A549 (cell line): ENCODE data around the gene RAMP1. TPM values are rescaled to one million over a fixed set of nuclear protein-coding genes. Genes with fewer than 3 reads are reported as not detected.
A peak's percentile ranks its signal among the peaks of the same experiment; 100 is the strongest.

ENCODE experiments used
- ATAC-seq, 2 experiments: fragments of 200-7000 bp in 1 of 2; fragments of >200 bp in 1 of 2; cut with Nextera tagmentation in 1 of 2; cut with Tn5 transposase in 1 of 2; 3 replicates each; pipeline versions ENCODE4 v1.8.0 to v1.9.1; 2018 to 2020; ENCODE audit warnings: mild to moderate bottlenecking in 1 of 2, moderate library complexity in 1 of 2
- CTCF ChIA-PET: fragments of 300-600 bp; sonication (Branson Sonifier 250); formaldehyde crosslinking; extraction: SDS; loops from one replicate; lab custom pipeline; 2021; ENCODE audit warnings: antibody characterized with exemption, inconsistent platforms; lab: Yijun Ruan, JAX
- POLR2A ChIA-PET: fragments of 350-600 bp; formaldehyde crosslinking; extraction: SDS; loops from one replicate; lab custom pipeline; 2021; ENCODE audit warnings: antibody characterized with exemption, inconsistent platforms; lab: Yijun Ruan, JAX
- DNase-seq, 2 experiments: peaks; one replicate each; pipeline versions ENCODE4 v3.0.0 to v3.0.0-alpha.2; 2011 to 2016; ENCODE audit warnings: low read depth in 1 of 2, low spot score in 1 of 2
- FAIRE-seq: peaks from 2 replicates; lab custom pipeline; 2011; peaks lifted over from hg19 to GRCh38; lab: Jason Lieb, UNC
- H3K27ac ChIP-seq, 2 experiments: fragments of >200 bp; sonication (Bioruptor Twin); formaldehyde crosslinking; 3 replicates each; pipeline ENCODE4 v1.5.1; 2016 to 2017
- H3K4me1 ChIP-seq: fragments of >200 bp; sonication (Bioruptor Twin); formaldehyde crosslinking; 3 replicates; pipeline ENCODE4 v1.6.1; 2016
- H3K4me2 ChIP-seq: fragments of >200 bp; sonication (Bioruptor Twin); formaldehyde crosslinking; 3 replicates; pipeline ENCODE4 v1.6.1; 2016
- H3K4me3 ChIP-seq: fragments of >200 bp; sonication (Bioruptor Twin); formaldehyde crosslinking; 3 replicates; pipeline ENCODE4 v1.5.1; 2016
- H3K9me3 ChIP-seq: fragments of >200 bp; sonication (Bioruptor Twin); formaldehyde crosslinking; 3 replicates; pipeline ENCODE4 v1.6.1; 2016
- BHLHE40 ChIP-seq: IDR thresholded peaks from 2 replicates; pipeline ENCODE4 v1.6.1; 2012; ENCODE audit warnings: low read depth, low read length, inconsistent platforms
- CBX2 ChIP-seq: fragments of 200-600 bp; sonication (generic); IDR thresholded peaks from 2 replicates; pipeline ENCODE4 v1.6.1; 2016; ENCODE audit warnings: low read depth, mild to moderate bottlenecking, borderline replicate concordance
- CBX8 ChIP-seq: fragments of 200-600 bp; sonication (generic); IDR thresholded peaks from 2 replicates; pipeline ENCODE4 v1.6.1; 2016
- CHD2 ChIP-seq: fragments of 150-350 bp; IDR thresholded peaks from 2 replicates; pipeline ENCODE4 v1.6.1; 2014; ENCODE audit warnings: low read length; ENCODE audit not compliant: partially characterized antibody
- CHD4 ChIP-seq: fragments of 200-600 bp; sonication (generic); IDR thresholded peaks from 2 replicates; pipeline ENCODE4 v1.6.1; 2016; ENCODE audit warnings: antibody characterized with exemption, mild to moderate bottlenecking, borderline replicate concordance
- CTCF ChIP-seq: fragments of >200 bp; sonication (Bioruptor Twin); formaldehyde crosslinking; IDR thresholded peaks from 3 replicates; pipeline ENCODE4 v1.5.1; 2016
- E2F6 ChIP-seq: IDR thresholded peaks from 2 replicates; pipeline ENCODE4 v1.6.1; 2012; ENCODE audit warnings: low read depth, borderline replicate concordance
- ESRRA ChIP-seq: fragments of 150-350 bp; IDR thresholded peaks from 2 replicates; pipeline ENCODE4 v1.6.1; 2014; ENCODE audit warnings: mild to moderate bottlenecking, low read length, borderline replicate concordance
- GATA3 ChIP-seq: IDR thresholded peaks from 2 replicates; pipeline ENCODE4 v1.6.1; 2012; ENCODE audit warnings: borderline replicate concordance
- HOXA7 ChIP-seq: fragments of 250-450 bp; sonication (Bioruptor Pico); IDR thresholded peaks from 2 replicates; pipeline ENCODE4 v1.5.0; 2020; ENCODE audit warnings: mild to moderate bottlenecking, moderate library complexity
- HOXB13 ChIP-seq: fragments of 250-450 bp; sonication (Bioruptor Pico); IDR thresholded peaks from 2 replicates; pipeline ENCODE4 v1.5.0; 2020; ENCODE audit warnings: low read depth, mild to moderate bottlenecking, moderate library complexity
- HOXB5 ChIP-seq: fragments of 250-450 bp; sonication (Bioruptor Pico); IDR thresholded peaks from 2 replicates; pipeline ENCODE4 v1.5.0; 2020; ENCODE audit warnings: mild to moderate bottlenecking, moderate library complexity
- JUN ChIP-seq, 2 experiments: fragments of >200 bp; sonication (Bioruptor Twin); formaldehyde crosslinking; IDR thresholded peaks; 2 replicates in 1 of 2; 3 replicates in 1 of 2; pipeline ENCODE4 v1.6.1; 2016 to 2017
- JUNB ChIP-seq: fragments of >200 bp; sonication (Bioruptor Twin); formaldehyde crosslinking; IDR thresholded peaks from 2 replicates; pipeline ENCODE4 v1.6.1; 2016
- KDM1A ChIP-seq: fragments of 200-600 bp; sonication (generic); IDR thresholded peaks from 2 replicates; pipeline ENCODE4 v1.6.1; 2016; ENCODE audit warnings: low read depth, mild to moderate bottlenecking
- KDM5A ChIP-seq: fragments of 200-600 bp; sonication (generic); IDR thresholded peaks from 2 replicates; pipeline ENCODE4 v1.6.1; 2016; ENCODE audit warnings: antibody characterized with exemption, mild to moderate bottlenecking
- MAFK ChIP-seq: fragments of 450-650 bp; IDR thresholded peaks from 2 replicates; pipeline ENCODE4 v1.6.1; 2014; ENCODE audit not compliant: partially characterized antibody
- MAZ ChIP-seq: fragments of 150-350 bp; IDR thresholded peaks from 2 replicates; pipeline ENCODE4 v1.6.1; 2014; ENCODE audit warnings: antibody characterized with exemption, low read depth, low read length, borderline replicate concordance
- NFE2L2 ChIP-seq: fragments of 150-350 bp; conservative IDR thresholded peaks from 2 replicates; pipeline ENCODE4 v1.6.1; 2014; ENCODE audit warnings: low read length
- POLR2A ChIP-seq: IDR thresholded peaks from 2 replicates; pipeline ENCODE4 v1.6.1; 2012; ENCODE audit warnings: mild to moderate bottlenecking, low read length
- POLR2AphosphoS2 ChIP-seq: conservative IDR thresholded peaks from 2 replicates; pipeline ENCODE4 v1.6.1; 2012; ENCODE audit warnings: low read length, improper control_type of control experiment, inconsistent platforms
- RARB ChIP-seq: fragments of 250-450 bp; sonication (Bioruptor Pico); IDR thresholded peaks from 2 replicates; pipeline ENCODE4 v1.8.0; 2021; ENCODE audit warnings: mild to moderate bottlenecking, moderate library complexity
- SMC3 ChIP-seq: fragments of >200 bp; sonication (Bioruptor Twin); formaldehyde crosslinking; IDR thresholded peaks from 3 replicates; pipeline ENCODE4 v1.6.1; 2018; ENCODE audit warnings: inconsistent platforms
- SREBF2 ChIP-seq: fragments of 450-650 bp; IDR thresholded peaks from 2 replicates; pipeline ENCODE4 v1.6.1; 2014; ENCODE audit warnings: mild to moderate bottlenecking, moderate library complexity
- TFCP2L1 ChIP-seq: fragments of 250-450 bp; sonication (Bioruptor Pico); IDR thresholded peaks from 2 replicates; pipeline ENCODE4 v1.5.0; 2021; ENCODE audit warnings: mild to moderate bottlenecking
- TP53 ChIP-seq: fragments of 250-450 bp; sonication (Bioruptor Pico); IDR thresholded peaks from 2 replicates; pipeline ENCODE4 v1.5.0; 2021; ENCODE audit warnings: mild to moderate bottlenecking, moderate library complexity
- ZFP36 ChIP-seq: fragments of 450-650 bp; IDR thresholded peaks from 2 replicates; pipeline ENCODE4 v1.6.1; 2014; ENCODE audit warnings: borderline replicate concordance; ENCODE audit not compliant: partially characterized antibody
- WGBS: methylation state at CpG from one replicate; pipeline ENCODE4 v1.1.6; 2017; ENCODE audit errors: missing lambda C conversion rate; 5-methylcytosine and 5-hydroxymethylcytosine counted together
- polyA plus RNA-seq, 4 experiments: library from polyadenylated mRNA; depleted of rRNA in 3 of 4; stranded (reverse); fragments of >200 nt; fragmentation: RNase III in 1 of 4; extraction: RNeasy Plus Mini Kit Qiagen cat#74134 plus additional on column Dnase treatment in 1 of 4; gene quantifications; 2 replicates in 3 of 4; 3 replicates in 1 of 4; pipeline ENCODE4 v1.2.3, GENCODE V29; 2011 to 2017
- TF ChIP-seq, protein P1 (sequence below): fragments of >200 bp; sonication (Bioruptor Twin); formaldehyde crosslinking; IDR thresholded peaks from 2 replicates; pipeline ENCODE4 v1.6.1; 2016
- TF ChIP-seq, protein P2 (sequence below): fragments of 150-350 bp; IDR thresholded peaks from 2 replicates; pipeline ENCODE4 v1.6.1; 2014; ENCODE audit warnings: low read depth, mild to moderate bottlenecking, low read length

Gene RAMP1
- polyA plus RNA-seq, 2 of the 4 experiments (the other 2 are of a cell fraction): not detected

- ATAC-seq: no peak
- ChIA-PET POLR2A (no interaction called here), CTCF (interaction anchor here (1.1 to 1.3 kb wide), 2 partner anchors 12 to 19 kb away, joined by 3 read pairs; no protein-coding TSS in a partner anchor)
- 83% methylated on average over 17 of the region's 22 CpGs for WGBS
- no peak for FAIRE-seq
- Histone ChIP-seq H3K27ac (peak overlapping the region in 1 of 2 experiments; percentile 66; a peak in 2 of 6 replicates), H3K4me3 (no peak overlapping the region), H3K4me2 (no peak overlapping the region), H3K4me1 (peaks cover 49% of the 10 kb centered on the region), H3K9me3 (no peaks in the 10 kb centered on the region)
- TF ChIP-seq JUNB: no peak
- no peak for TF ChIP-seq HOXB13 (CRISPR knock-in tag)
- no peak for TF ChIP-seq CHD4
- TF ChIP-seq MAFK: no peak
- no peak for TF ChIP-seq MAZ
- TF ChIP-seq TFCP2L1 (CRISPR knock-in tag): no peak
- no peak for TF ChIP-seq TP53 (CRISPR knock-in tag)
- TF ChIP-seq KDM5A: no peak
- TF ChIP-seq CTCF: no peak
- TF ChIP-seq HOXB5: no peak
- TF ChIP-seq, protein P1, sequence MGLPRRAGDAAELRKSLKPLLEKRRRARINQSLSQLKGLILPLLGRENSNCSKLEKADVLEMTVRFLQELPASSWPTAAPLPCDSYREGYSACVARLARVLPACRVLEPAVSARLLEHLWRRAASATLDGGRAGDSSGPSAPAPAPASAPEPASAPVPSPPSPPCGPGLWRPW: no peak
- TF ChIP-seq GATA3: no peak
- no peak for TF ChIP-seq CBX2
- no peak for DNase-seq
Observed at GRCh38 chr2:237863689-237864443, 4.4 kb downstream of the RAMP1 start.

DNA sequence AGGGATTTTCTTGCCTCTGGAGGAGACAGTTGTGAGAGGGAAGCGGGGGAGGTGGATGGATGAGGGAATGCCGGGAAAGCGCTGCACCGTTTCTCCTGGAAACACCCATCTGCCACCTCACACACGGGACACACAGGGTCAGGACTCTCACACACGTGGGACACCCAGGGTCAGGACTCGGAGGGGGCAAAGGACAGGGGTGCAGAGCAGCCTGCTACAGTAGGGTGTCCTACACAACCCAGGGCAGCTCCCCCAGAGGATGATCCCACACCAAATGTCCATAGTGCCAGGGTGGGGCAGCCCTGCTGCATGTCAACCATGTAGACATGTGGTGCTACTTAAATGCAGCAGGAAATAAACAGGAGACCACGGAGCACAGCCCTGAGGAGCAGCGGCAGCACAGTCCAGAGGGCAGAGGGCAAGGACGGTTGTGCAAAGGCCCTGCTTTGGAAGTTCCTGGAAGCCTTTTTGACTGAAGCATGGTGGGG is 5.1 kb downstream of the RAMP1 start:
- FAIRE-seq (no peak), ATAC-seq (no peak), DNase-seq (no peak)
- POLR2A ChIA-PET: no interaction called here
- H3K27ac ChIP-seq: peak overlapping the region in 1 of 2 experiments; percentile 66; a peak in 3 of 6 replicates
- H3K9me3 ChIP-seq: no peaks in the 10 kb centered on the region
- 69% methylated on average over 10 of the region's 10 CpGs for WGBS
- CTCF ChIA-PET: interaction anchor here (1.1 to 1.5 kb wide), 3 partner anchors 9 to 18 kb away, joined by 3 read pairs; no protein-coding TSS in a partner anchor
- peaks cover 49% of the 10 kb centered on the region for H3K4me1 ChIP-seq
- no peak for TF ChIP-seq MAFK
- TF ChIP-seq, protein P2, sequence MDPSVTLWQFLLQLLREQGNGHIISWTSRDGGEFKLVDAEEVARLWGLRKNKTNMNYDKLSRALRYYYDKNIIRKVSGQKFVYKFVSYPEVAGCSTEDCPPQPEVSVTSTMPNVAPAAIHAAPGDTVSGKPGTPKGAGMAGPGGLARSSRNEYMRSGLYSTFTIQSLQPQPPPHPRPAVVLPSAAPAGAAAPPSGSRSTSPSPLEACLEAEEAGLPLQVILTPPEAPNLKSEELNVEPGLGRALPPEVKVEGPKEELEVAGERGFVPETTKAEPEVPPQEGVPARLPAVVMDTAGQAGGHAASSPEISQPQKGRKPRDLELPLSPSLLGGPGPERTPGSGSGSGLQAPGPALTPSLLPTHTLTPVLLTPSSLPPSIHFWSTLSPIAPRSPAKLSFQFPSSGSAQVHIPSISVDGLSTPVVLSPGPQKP: no peak
- no peak for TF ChIP-seq POLR2A
- TF ChIP-seq JUN (IDR thresholded peaks at IDR 0.05): no peak
- TF ChIP-seq KDM1A: no peak
- TF ChIP-seq ESRRA: no peak
- TF ChIP-seq RARB (CRISPR knock-in tag): no peak
- no peak for TF ChIP-seq BHLHE40
- no peak for TF ChIP-seq CBX2
- TF ChIP-seq SREBF2: no peak
- TF ChIP-seq CBX8: no peak
- no peak for TF ChIP-seq CHD2
- no peak for TF ChIP-seq CTCF
- no peak for TF ChIP-seq POLR2AphosphoS2
- TF ChIP-seq HOXA7: no peak
- no peak for TF ChIP-seq E2F6
- no peak for TF ChIP-seq SMC3
- no peak for TF ChIP-seq ZFP36
- TF ChIP-seq KDM5A: no peak
- TF ChIP-seq NFE2L2: no peak
- H3K4me3 ChIP-seq: no peak overlapping the region
- H3K4me2 ChIP-seq: peak overlapping the region; percentile 9; the same call in 1 of the 3 replicates
